ENCODE measurements around the gene SLC25A19.

DNA sequence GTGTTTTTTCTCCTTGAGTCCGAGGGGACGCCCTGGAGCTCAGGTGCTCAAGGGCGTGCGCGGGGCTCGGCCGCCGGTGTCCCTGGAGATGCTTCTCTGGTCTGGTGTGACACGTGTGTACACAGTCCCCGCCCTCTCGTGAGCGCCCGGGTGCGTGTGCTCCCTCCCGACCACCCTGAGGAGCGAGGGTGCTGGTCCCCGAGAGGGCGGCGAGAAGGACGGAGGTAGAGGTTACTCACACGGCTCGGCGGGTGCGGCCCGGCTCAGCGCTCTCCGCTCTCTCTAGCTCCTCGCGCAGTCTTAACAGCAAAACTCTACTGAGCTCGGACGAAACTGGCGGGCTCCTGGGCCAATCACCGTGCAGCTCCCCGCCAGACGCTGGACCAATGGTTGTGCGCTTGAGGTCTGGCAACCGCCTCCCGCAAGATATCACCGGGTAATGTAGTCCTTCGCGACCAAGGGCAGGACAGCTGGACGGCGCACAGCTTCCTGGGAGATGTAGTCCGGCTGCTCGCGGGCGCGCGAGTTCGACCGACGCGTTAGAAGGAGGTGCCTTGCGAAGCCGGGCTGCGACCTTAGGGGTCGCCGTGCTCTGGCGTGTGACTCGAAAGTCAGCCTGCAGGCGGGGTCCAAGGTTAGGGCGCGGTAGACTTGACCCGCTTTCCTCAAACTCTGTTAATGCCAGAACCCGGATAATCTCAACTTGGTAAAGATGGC is at the start of gene SLC25A19:
- peak; percentile 97 for TF ChIP-seq POLR2A (IDR thresholded peaks at IDR 0.05)
- TF ChIP-seq, protein P1, sequence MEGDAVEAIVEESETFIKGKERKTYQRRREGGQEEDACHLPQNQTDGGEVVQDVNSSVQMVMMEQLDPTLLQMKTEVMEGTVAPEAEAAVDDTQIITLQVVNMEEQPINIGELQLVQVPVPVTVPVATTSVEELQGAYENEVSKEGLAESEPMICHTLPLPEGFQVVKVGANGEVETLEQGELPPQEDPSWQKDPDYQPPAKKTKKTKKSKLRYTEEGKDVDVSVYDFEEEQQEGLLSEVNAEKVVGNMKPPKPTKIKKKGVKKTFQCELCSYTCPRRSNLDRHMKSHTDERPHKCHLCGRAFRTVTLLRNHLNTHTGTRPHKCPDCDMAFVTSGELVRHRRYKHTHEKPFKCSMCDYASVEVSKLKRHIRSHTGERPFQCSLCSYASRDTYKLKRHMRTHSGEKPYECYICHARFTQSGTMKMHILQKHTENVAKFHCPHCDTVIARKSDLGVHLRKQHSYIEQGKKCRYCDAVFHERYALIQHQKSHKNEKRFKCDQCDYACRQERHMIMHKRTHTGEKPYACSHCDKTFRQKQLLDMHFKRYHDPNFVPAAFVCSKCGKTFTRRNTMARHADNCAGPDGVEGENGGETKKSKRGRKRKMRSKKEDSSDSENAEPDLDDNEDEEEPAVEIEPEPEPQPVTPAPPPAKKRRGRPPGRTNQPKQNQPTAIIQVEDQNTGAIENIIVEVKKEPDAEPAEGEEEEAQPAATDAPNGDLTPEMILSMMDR (IDR thresholded peaks at IDR 0.05) = no peak

Data from right lobe of liver (tissue), 4 donors.